ENCODE measurements around the gene ALDH5A1.

Gene ALDH5A1

GRCh38 chr6:24486065-24486464, 8.7 kb upstream of the ALDH5A1 start:
- no peak for ATAC-seq
- TF ChIP-seq RARB (CRISPR knock-in tag; IDR thresholded peaks at IDR 0.05) = no peak
- TF ChIP-seq CREB5 (CRISPR knock-in tag; IDR thresholded peaks at IDR 0.05; ENCODE audit: low read depth) = no peak
- no peak for TF ChIP-seq TOX (CRISPR knock-in tag; IDR thresholded peaks at IDR 0.05; ENCODE audit: borderline replicate concordance)
- no peak for TF ChIP-seq PATZ1 (CRISPR knock-in tag; IDR thresholded peaks at IDR 0.05; ENCODE audit: borderline replicate concordance)
- TF ChIP-seq OSR1 (CRISPR knock-in tag; IDR thresholded peaks at IDR 0.05) = no peak
- no peak for TF ChIP-seq ZNF565 (CRISPR knock-in tag; conservative IDR thresholded peaks at IDR 0.05; ENCODE audit: low read depth)
- no peak for TF ChIP-seq SNAI2 (CRISPR knock-in tag; IDR thresholded peaks at IDR 0.05)
- TF ChIP-seq ZNF8 (CRISPR knock-in tag; IDR thresholded peaks at IDR 0.05) = no peak

GRCh38 chr6:24489470-24489869, 5.3 kb upstream of the ALDH5A1 start, which contains the start of gene GPLD1:
TSS of gene GPLD1 (minus strand) at chr6:24489578. CDS start at chr6:24489511, 67 bp downstream.
- ATAC-seq = no peak
- TF ChIP-seq CSDC2 (CRISPR knock-in tag; IDR thresholded peaks at IDR 0.05) (no peak), ZNF565 (CRISPR knock-in tag; conservative IDR thresholded peaks at IDR 0.05; ENCODE audit: low read depth) (no peak), ZNF70 (CRISPR knock-in tag; IDR thresholded peaks at IDR 0.05) (no peak), CREB5 (CRISPR knock-in tag; IDR thresholded peaks at IDR 0.05; ENCODE audit: low read depth) (no peak), BACH2 (CRISPR knock-in tag; IDR thresholded peaks at IDR 0.05; ENCODE audit: borderline replicate concordance) (no peak), TOX (CRISPR knock-in tag; IDR thresholded peaks at IDR 0.05; ENCODE audit: borderline replicate concordance) (no peak), ZC3H10 (CRISPR knock-in tag; IDR thresholded peaks at IDR 0.05) (no peak), SNAI2 (CRISPR knock-in tag; IDR thresholded peaks at IDR 0.05) (no peak), PPARA (CRISPR knock-in tag; IDR thresholded peaks at IDR 0.05; ENCODE audit: borderline replicate concordance) (no peak), PATZ1 (CRISPR knock-in tag; IDR thresholded peaks at IDR 0.05; ENCODE audit: borderline replicate concordance) (no peak), ZNF8 (CRISPR knock-in tag; IDR thresholded peaks at IDR 0.05) (no peak)

GRCh38 chr6:24489881-24490280, 4.9 kb upstream of the ALDH5A1 start:
- ATAC-seq = no peak
- no peak for TF ChIP-seq ARNTL (CRISPR knock-in tag; IDR thresholded peaks at IDR 0.05; ENCODE audit: borderline replicate concordance, low read depth)
- no peak for TF ChIP-seq SNAI2 (CRISPR knock-in tag; IDR thresholded peaks at IDR 0.05)
- no peak for TF ChIP-seq ZFP30 (CRISPR knock-in tag; IDR thresholded peaks at IDR 0.05)
- no peak for TF ChIP-seq RARB (CRISPR knock-in tag; IDR thresholded peaks at IDR 0.05)
- no peak for TF ChIP-seq ISL1 (CRISPR knock-in tag; IDR thresholded peaks at IDR 0.05)
- TF ChIP-seq ZC3H10 (CRISPR knock-in tag; IDR thresholded peaks at IDR 0.05) = no peak
- TF ChIP-seq TCF4 (CRISPR knock-in tag; IDR thresholded peaks at IDR 0.05; ENCODE audit: borderline replicate concordance) = no peak
- no peak for TF ChIP-seq ZNF70 (CRISPR knock-in tag; IDR thresholded peaks at IDR 0.05)
- TF ChIP-seq CSDC2 (CRISPR knock-in tag; IDR thresholded peaks at IDR 0.05) = no peak
- TF ChIP-seq TOX (CRISPR knock-in tag; IDR thresholded peaks at IDR 0.05; ENCODE audit: borderline replicate concordance) = no peak
- no peak for TF ChIP-seq ESRRG (CRISPR knock-in tag; IDR thresholded peaks at IDR 0.05)
- TF ChIP-seq ZNF565 (CRISPR knock-in tag; conservative IDR thresholded peaks at IDR 0.05; ENCODE audit: low read depth) = no peak
- no peak for TF ChIP-seq CSRNP3 (CRISPR knock-in tag; IDR thresholded peaks at IDR 0.05)
- no peak for TF ChIP-seq CREB5 (CRISPR knock-in tag; IDR thresholded peaks at IDR 0.05; ENCODE audit: low read depth)
- no peak for TF ChIP-seq GLIS3 (CRISPR knock-in tag; IDR thresholded peaks at IDR 0.05)
- TF ChIP-seq ZNF8 (CRISPR knock-in tag; IDR thresholded peaks at IDR 0.05) = no peak
- TF ChIP-seq OSR1 (CRISPR knock-in tag; IDR thresholded peaks at IDR 0.05) = no peak

Measured in SK-N-SH treated with all-trans-retinoic acid at 6 μM for 48 hours (cell line).